Measurements from ENCODE around the gene DCTN2. TPM values are rescaled to one million over a fixed set of nuclear protein-coding genes. Genes with fewer than 3 reads are reported as not detected.

Gene DCTN2
- total and polyA plus RNA-seq, 4 donors = 28.5 to 66.6 (median 31.2) TPM

- H3K27ac ChIP-seq (ENCODE audit: low read depth in 1 of 2, low read length in 2 of 2) = no peak overlapping the region
Observed at GRCh38 chr12:57515934-57516541, 31.0 kb downstream of the DCTN2 start.

More at GRCh38 chr12:57515934-57516541, 31.0 kb downstream of the DCTN2 start:
- no peaks in the 10 kb centered on the region for H3K27me3 ChIP-seq (ENCODE audit: control insufficient read depth in 4 of 4, insufficient read depth in 4 of 4, low read length in 3 of 4)
- no peak overlapping the region for H3K4me3 ChIP-seq (ENCODE audit: low read depth in 1 of 3, low read length in 3 of 3)
- TF ChIP-seq, protein P1, sequence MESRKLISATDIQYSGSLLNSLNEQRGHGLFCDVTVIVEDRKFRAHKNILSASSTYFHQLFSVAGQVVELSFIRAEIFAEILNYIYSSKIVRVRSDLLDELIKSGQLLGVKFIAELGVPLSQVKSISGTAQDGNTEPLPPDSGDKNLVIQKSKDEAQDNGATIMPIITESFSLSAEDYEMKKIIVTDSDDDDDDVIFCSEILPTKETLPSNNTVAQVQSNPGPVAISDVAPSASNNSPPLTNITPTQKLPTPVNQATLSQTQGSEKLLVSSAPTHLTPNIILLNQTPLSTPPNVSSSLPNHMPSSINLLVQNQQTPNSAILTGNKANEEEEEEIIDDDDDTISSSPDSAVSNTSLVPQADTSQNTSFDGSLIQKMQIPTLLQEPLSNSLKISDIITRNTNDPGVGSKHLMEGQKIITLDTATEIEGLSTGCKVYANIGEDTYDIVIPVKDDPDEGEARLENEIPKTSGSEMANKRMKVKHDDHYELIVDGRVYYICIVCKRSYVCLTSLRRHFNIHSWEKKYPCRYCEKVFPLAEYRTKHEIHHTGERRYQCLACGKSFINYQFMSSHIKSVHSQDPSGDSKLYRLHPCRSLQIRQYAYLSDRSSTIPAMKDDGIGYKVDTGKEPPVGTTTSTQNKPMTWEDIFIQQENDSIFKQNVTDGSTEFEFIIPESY (IDR thresholded peaks at IDR 0.05) = no peak
- TF ChIP-seq CTCF (IDR thresholded peaks at IDR 0.05; ENCODE audit: low read depth, low read length, missing input control) (no peak), FOXA2 (IDR thresholded peaks at IDR 0.05) (no peak), HNF4A (conservative IDR thresholded peaks at IDR 0.05) (no peak), NR2F2 (IDR thresholded peaks at IDR 0.05) (no peak), HNF4G (IDR thresholded peaks at IDR 0.05) (no peak), FOXA1 (IDR thresholded peaks at IDR 0.05) (no peak), MAX (IDR thresholded peaks at IDR 0.05) (no peak), GABPA (IDR thresholded peaks at IDR 0.05 in 1 of 2, conservative IDR thresholded peaks at IDR 0.05 in 1 of 2) (no peak), TAF1 (conservative IDR thresholded peaks at IDR 0.05) (no peak), SP1 (IDR thresholded peaks at IDR 0.05) (no peak), RXRA (IDR thresholded peaks at IDR 0.05) (no peak), EGR1 (IDR thresholded peaks at IDR 0.05; ENCODE audit: low read depth in 2 of 2) (no peak), RAD21 (IDR thresholded peaks at IDR 0.05) (no peak), JUND (IDR thresholded peaks at IDR 0.05) (no peak), YY1 (IDR thresholded peaks at IDR 0.05) (no peak)
- TF ChIP-seq, protein P2, sequence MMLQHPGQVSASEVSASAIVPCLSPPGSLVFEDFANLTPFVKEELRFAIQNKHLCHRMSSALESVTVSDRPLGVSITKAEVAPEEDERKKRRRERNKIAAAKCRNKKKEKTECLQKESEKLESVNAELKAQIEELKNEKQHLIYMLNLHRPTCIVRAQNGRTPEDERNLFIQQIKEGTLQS (IDR thresholded peaks at IDR 0.05) = no peak
- TF ChIP-seq, protein P3, sequence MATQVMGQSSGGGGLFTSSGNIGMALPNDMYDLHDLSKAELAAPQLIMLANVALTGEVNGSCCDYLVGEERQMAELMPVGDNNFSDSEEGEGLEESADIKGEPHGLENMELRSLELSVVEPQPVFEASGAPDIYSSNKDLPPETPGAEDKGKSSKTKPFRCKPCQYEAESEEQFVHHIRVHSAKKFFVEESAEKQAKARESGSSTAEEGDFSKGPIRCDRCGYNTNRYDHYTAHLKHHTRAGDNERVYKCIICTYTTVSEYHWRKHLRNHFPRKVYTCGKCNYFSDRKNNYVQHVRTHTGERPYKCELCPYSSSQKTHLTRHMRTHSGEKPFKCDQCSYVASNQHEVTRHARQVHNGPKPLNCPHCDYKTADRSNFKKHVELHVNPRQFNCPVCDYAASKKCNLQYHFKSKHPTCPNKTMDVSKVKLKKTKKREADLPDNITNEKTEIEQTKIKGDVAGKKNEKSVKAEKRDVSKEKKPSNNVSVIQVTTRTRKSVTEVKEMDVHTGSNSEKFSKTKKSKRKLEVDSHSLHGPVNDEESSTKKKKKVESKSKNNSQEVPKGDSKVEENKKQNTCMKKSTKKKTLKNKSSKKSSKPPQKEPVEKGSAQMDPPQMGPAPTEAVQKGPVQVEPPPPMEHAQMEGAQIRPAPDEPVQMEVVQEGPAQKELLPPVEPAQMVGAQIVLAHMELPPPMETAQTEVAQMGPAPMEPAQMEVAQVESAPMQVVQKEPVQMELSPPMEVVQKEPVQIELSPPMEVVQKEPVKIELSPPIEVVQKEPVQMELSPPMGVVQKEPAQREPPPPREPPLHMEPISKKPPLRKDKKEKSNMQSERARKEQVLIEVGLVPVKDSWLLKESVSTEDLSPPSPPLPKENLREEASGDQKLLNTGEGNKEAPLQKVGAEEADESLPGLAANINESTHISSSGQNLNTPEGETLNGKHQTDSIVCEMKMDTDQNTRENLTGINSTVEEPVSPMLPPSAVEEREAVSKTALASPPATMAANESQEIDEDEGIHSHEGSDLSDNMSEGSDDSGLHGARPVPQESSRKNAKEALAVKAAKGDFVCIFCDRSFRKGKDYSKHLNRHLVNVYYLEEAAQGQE (IDR thresholded peaks at IDR 0.05) = no peak
- no peaks in the 10 kb centered on the region for H3K9me3 ChIP-seq (ENCODE audit: control insufficient read depth in 4 of 4, low read length in 3 of 4)
- H3K9ac ChIP-seq (ENCODE audit: low read depth in 1 of 2, low read length in 2 of 2) = no peak overlapping the region
- DNase-seq (ENCODE audit: low spot score) = no peak
- peaks cover 5 to 57% (median 49%) of the 10 kb centered on the region in 4 donors for H3K36me3 ChIP-seq (ENCODE audit: control insufficient read depth in 4 of 4, insufficient read depth in 3 of 4, low read depth in 1 of 4, low read length in 3 of 4)
- peaks cover 1 to 26% (median 13%) of the 10 kb centered on the region in 4 donors for H3K4me1 ChIP-seq (ENCODE audit: control insufficient read depth in 4 of 4, insufficient read depth in 4 of 4, low read length in 3 of 4)
- 87% methylated on average over 11 of the region's 11 CpGs for WGBS
